ENCODE data around the gene LRATD1.
"Not testable (repeated sequence)": the region's sequence is repeated elsewhere in the genome, so short reads cannot be mapped to it uniquely, and the experiment has no call there.

LRATD1 gene

DNA sequence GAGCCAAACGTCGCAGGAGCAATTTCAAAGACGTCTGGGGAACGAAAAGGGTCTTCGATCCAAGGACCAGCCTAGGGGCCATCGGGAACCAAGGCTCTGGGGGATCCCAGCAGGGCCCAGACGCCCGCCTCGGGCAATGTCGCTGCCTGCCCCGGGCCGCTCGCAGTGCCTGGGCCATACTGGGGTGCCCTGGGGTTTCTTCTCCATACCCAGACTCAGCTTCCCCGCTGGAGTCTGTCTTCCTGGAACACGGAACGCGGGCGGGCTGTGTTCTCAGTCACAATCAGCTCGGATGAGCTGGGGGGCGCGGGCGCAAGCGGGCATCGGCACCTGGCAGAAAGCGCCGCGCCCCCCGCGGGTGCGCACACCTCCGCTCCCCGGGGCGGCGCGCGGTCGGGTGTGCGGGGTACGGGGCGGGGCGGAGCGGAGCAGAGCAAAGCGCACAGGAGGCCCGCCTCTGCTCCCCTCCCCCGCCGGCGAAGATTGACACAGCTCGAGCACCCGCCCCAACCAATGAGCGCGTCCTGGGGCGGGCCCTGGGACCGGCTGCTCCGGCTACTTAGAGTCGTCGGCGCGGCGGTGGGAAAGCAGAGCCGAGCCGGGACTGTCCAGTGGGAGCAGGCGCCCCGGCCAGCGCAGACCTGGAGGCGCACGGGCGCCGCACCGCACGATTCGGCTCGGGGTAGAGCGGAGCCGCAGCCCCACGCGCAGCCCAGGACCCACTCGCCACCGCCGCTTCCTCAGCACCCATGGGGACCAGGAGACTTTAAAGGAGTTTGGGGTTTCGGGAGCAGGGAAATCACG lies at the start of gene LRATD1:
LRATD1 (plus strand) TSS at position 585 of the 804 bp plus-strand sequence. CDS start 1,263 bp downstream, outside the sequence.
- peak; percentile 76 for DNase-seq

- no peak for DNase-seq
Measured at GRCh38 chr2:14583059-14583458, 49.5 kb upstream of the LRATD1 start.

DNA sequence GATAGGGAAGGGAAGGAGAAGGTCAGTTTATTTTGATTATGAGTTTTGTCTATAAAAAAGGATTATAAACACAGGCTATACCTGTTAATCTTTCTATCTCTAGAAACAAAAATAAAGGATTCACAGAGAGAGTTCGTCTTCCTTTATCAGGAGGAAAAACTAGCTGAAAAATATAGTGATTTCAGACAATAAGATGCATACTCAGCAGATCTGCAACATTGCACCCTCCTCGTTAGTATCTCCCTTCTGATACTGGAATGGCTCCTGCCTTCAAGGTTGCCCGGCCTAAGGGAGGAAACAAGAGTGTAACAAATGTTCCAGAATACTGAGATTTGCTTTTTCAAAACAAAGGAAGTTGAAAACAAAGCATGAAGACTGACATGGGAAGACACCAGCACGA lies 48.7 kb upstream of the LRATD1 start:
- no peak for DNase-seq

DNA sequence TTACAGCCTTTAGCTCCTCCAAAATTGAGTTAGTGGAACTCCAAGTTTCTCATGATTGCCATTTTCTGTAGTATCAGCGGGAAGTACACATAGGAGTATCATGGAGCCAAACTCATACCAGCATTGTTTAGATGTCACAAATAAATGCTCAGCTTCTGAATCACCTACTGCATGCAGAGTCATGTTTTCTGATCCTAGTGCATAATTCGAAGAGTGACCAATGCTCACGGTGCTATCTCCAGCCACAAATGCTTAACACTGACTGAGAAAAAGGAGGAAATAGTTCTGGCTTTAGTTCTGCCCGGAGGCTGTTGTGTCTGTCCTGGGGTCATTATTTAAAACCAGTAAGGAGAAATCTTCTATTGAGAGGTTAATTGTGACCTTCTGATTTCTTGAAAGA lies 45.4 kb upstream of the LRATD1 start:
- no peak for DNase-seq

GRCh38 chr2:14601156-14601770 lies 31.3 kb upstream of the LRATD1 start:
- DNase-seq: no peak

- no peak for DNase-seq
Measured at GRCh38 chr2:14602309-14602708, 30.2 kb upstream of the LRATD1 start.

GRCh38 chr2:14603676-14604075 lies 28.8 kb upstream of the LRATD1 start:
- no peak for DNase-seq

DNA sequence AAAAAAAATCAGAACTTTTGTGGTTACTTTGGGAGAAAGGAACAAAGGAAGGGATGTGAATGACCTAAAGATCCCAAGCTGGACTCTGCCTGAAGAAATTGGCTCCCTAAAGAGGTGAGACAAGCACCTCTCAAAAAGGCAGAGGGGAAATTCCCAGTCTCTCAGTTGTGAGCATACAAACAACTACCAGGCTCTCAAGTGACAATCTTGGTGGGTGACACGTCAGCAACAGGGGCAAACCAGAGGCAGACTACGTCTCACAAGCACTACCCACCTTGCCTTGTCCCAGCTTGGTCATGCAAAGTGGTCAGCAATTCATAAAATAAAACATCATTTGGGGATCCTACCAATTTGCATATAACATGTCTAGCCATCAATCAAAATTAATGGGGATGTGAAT lies 24.3 kb upstream of the LRATD1 start:
- no peak for DNase-seq

DNA sequence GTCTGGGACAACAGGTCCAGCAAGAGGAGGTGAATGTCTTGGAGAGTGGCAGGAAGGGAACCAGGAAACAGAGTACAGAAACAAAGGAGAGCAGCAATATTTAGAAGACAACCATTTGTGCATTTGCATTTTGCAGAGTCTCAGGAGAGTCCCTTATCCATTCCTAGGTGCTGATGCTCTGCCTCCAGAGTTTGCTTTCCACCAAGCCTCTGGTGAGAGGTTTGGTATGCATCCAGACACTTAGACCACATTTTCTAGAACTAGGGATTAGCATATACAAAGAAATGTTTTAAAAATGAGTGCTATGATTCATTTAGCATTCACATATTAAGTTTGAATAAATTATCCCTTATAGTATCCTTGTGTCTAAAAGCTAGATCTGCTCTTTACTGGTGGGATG lies 18.5 kb upstream of the LRATD1 start:
- DNase-seq: no peak

DNA sequence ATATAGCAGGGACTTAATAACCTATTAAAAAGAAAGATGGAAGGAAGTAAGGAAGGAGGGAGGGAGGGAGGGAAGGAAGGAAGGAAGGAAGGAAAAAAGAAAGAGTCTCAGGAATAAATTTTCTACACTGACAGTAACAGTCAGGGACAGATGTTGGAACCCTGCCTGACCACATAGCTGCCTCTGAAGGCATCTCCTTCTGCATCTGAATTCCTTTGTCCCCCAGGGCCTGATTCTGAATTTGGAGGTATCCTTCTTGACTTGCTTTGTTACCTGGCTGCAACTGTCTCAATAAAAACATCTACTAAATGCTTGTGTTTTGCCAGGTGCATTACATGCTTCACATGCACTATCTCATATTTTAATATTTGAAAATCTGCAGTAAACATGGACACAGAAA lies 17.4 kb upstream of the LRATD1 start:
- DNase-seq: no peak

GRCh38 chr2:14615760-14616159 lies 16.8 kb upstream of the LRATD1 start:
- no peak for DNase-seq

GRCh38 chr2:14616342-14616741 lies 16.2 kb upstream of the LRATD1 start:
- no peak for DNase-seq

DNA sequence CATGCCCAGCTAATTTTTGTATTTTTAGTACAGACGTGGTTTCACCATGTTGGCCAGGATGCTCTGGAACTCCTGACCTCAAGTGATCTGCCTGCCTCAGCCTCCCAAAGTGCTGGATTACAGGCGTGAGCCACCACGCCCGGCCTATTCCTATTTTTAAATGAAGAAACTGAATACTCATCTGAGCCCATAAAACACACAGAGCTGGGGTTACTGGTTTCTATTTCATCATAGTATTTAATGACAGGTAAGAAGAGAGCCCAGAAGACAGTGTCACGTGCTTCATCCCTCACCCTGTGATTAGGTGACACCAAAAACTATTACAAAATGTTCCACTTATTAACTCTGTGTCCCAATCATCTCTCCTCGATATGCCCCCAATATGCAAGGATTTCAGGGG lies 15.6 kb upstream of the LRATD1 start:
- DNase-seq: no peak

DNA sequence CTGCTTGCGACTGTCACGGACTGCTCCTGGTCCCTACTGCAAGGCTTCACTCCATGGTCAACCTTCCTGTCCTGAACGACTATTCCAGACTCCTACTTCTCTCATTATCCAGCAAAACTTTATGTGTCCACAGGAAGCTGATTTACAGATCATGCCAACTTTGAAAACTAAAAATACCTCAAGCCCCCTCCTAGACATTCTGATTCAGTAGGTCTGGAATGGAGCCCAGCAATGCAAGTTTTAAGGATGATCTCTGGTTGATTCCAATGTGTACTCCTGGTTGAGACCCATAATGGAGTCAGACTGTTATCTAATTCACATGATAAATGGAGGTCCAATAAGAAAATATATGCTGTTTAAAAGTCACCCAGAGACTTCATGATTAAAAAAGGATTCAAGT lies 13.1 kb upstream of the LRATD1 start:
- DNase-seq: no peak

DNA sequence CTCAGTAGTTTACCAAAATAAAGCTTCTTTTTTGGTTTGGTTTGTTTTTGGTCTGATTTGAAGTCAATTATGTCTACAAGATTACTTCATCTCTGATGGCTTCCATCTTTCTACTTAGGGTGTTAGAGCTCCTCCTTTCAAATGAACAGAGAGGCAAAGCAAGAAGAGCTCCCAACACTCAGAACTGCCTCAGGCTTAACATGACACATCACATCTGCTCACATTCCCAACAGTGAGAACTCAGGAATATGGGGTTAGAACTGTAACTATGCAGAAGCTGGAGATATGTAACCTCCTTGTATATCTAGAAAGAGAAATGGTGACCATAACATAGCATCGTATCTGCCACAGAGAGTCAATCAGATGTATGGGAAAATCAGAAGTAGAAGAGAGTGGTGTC lies 11.4 kb upstream of the LRATD1 start:
- no peak for DNase-seq

- no peak for DNase-seq
Measured at GRCh38 chr2:14621906-14622549, 10.5 kb upstream of the LRATD1 start.

- not testable (repeated sequence) for DNase-seq
Measured at GRCh38 chr2:14622550-14622939, 10.0 kb upstream of the LRATD1 start.

- DNase-seq: no peak
Measured at GRCh38 chr2:14623237-14623636, 9.3 kb upstream of the LRATD1 start.

DNA sequence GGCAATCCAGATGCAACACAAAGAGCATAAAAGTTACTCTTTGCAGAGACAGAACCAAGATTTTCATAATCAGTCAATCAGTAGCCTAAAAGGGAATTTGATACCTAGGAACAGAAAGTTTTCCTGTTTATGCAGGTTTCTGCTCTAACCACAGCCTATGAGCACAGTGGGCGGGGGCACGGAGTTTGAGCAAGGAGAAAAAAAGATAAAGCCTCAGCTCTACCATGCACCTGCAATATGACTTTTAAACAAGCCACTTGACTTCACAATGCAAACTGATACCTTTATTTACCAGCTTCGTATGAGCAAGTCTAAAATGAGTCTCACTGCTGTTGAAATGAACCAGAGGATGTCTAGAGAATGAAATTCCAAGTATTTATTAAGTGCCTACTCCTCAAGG lies 5.6 kb upstream of the LRATD1 start:
- DNase-seq: peak; percentile 85

DNA sequence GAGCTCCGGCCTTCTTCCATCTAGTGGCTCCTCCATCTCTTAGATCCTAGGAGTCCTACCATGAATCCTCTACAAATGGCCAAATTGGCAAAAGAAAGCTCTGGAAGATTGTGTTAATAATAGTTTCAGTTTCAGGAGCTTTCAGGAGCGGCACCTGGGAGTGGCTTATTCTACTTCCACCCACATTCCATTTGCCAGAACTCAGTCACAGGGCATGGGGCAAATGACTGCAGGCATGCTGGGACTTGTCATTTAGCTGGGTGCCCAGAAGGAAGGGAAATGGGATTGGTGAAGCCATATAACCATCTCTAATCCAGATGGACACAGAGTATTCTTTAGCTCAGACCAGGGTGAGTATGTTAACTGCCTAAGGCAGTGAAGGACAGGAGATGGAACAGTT lies 3.6 kb upstream of the LRATD1 start:
- no peak for DNase-seq

DNA sequence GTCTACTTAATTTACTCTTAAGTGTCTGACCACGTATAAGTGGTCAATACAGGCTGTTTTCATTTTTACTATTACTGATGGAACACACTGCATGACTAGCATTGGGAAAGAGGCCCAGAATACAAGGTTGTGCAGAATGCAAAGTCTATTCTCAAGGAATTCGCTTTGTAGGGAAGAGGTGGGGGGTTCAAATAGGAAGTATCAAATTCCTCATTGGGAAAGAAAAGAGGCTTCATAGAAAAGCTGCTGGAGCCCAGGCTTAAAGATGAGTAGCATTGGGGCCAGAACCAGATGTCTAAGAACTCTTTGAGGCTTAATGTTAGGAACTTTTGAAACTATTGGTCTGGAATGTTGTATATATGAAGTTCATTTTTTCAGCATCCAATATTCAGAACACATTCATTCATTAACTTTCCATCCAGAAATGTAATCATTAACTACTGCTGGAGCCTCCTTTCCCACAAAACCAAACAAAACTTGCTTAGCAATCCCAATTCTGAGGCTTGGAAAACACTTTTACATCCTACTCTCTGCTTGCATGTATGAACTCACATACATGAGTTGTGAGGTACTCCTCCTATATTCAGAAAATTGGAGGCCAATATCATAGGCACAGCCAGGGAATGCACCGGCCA lies 994 bp upstream of the LRATD1 start:
- DNase-seq: no peak

GRCh38 chr2:14633061-14633460 lies 544 bp downstream of the LRATD1 start:
- peak; percentile 57 for DNase-seq

DNA sequence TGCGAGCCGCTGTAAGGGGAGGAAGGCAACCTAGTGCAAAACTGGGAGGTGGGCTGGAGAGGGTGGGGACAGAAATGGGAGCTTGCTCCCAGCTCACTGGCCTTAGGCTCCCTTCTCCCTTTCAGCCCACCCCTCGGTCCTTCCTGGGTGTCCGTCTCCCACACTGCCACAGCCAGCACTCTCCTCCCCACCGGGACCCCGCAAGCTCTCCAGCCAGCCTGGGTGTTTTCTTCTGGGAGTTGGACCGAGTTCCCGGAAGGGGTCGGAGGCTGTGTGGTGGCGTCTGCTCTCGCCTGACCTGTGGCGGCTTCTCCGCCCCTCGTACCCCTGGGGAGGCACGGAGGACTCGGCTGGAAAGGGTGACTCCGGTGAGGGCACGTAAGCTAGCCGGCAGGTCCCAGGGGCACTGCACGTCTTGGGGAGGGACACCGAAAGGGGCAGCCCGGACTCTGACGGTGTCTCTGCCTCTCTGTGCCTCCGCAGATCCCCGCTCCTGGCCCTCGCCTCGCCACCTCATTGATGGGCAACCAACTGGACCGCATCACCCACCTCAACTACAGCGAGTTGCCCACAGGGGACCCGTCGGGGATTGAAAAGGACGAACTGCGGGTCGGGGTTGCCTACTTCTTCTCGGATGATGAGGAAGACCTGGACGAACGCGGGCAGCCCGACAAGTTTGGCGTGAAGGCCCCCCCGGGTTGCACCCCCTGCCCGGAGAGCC lies 1.1 kb downstream of the LRATD1 start:
- no peak for DNase-seq

All from NCI-H1105 treated with DMSO at 0.1 percent for 48 hours (cell line).